HepG2 (cell line): ENCODE results near the gene ACBD3. TPM values are rescaled to one million over a fixed set of nuclear protein-coding genes. Genes with fewer than 3 reads are reported as not detected.
A peak's percentile ranks its signal among the peaks of the same experiment; 100 is the strongest.

Experiments
- BCL3 ChIP-seq: sonication (generic); formaldehyde crosslinking; IDR thresholded peaks from 2 replicates; pipeline ENCODE4 v1.5.1; 2020; ENCODE audit warnings: mild to moderate bottlenecking, missing genetic modification reagents, moderate library complexity
- CREBL2 ChIP-seq: sonication (generic); formaldehyde crosslinking; IDR thresholded peaks from 2 replicates; pipeline ENCODE4 v1.8.1; 2023; ENCODE audit warnings: missing genetic modification reagents, mild to moderate bottlenecking, borderline replicate concordance
- DBP ChIP-seq: sonication (generic); formaldehyde crosslinking; IDR thresholded peaks from 2 replicates; pipeline ENCODE4 v1.4.0; 2020; ENCODE audit warnings: missing genetic modification reagents; ENCODE audit errors: not compliant biosample characterization
- GABPB1 ChIP-seq: IDR thresholded peaks from 2 replicates; pipeline ENCODE4 v1.6.1; 2016; ENCODE audit warnings: mild to moderate bottlenecking, missing genetic modification reagents, moderate library complexity, missing compliant biosample characterization
- NONO ChIP-seq, 2 experiments: fragments of 450-650 bp in 1 of 2; sonication (generic) in 1 of 2; formaldehyde crosslinking in 1 of 2; IDR thresholded peaks in 1 of 2; conservative IDR thresholded peaks in 1 of 2; 2 replicates each; pipeline versions ENCODE4 v1.6.1 to v1.8.0; 2017 to 2022; ENCODE audit warnings: mild to moderate bottlenecking in 1 of 2, missing genetic modification reagents in 1 of 2, moderate library complexity in 1 of 2
- NR2F1 ChIP-seq, 2 experiments: fragments of 450-650 bp in 1 of 2; formaldehyde crosslinking in 1 of 2; IDR thresholded peaks; 2 replicates each; pipeline versions ENCODE4 v1.5.0 to v1.6.1; 2016 to 2020; ENCODE audit warnings: mild to moderate bottlenecking in 1 of 2, missing compliant biosample characterization in 1 of 2, missing genetic modification reagents in 1 of 2, moderate library complexity in 1 of 2
- RFX1 ChIP-seq: fragments of 450-650 bp; IDR thresholded peaks from 2 replicates; pipeline ENCODE4 v1.6.1; 2017
- SMYD3 ChIP-seq: sonication (generic); formaldehyde crosslinking; IDR thresholded peaks from 2 replicates; pipeline ENCODE4 v1.8.1; 2023; ENCODE audit warnings: mild to moderate bottlenecking, missing genetic modification reagents
- ZFY ChIP-seq: sonication (generic); formaldehyde crosslinking; IDR thresholded peaks from 2 replicates; pipeline ENCODE4 v1.4.0; 2020; ENCODE audit warnings: missing genetic modification reagents
- ZNF333 ChIP-seq: sonication (generic); formaldehyde crosslinking; IDR thresholded peaks from 2 replicates; pipeline ENCODE4 v1.4.0; 2020; ENCODE audit warnings: mild to moderate bottlenecking, missing genetic modification reagents, borderline replicate concordance
- ZNF33A ChIP-seq: sonication (generic); formaldehyde crosslinking; IDR thresholded peaks from 2 replicates; pipeline ENCODE4 v1.5.1; 2020; ENCODE audit warnings: missing genetic modification reagents, mild to moderate bottlenecking, moderate library complexity, borderline replicate concordance
- ZNF564 ChIP-seq: sonication (generic); formaldehyde crosslinking; IDR thresholded peaks from 2 replicates; pipeline ENCODE4 v1.8.1; 2023; ENCODE audit warnings: mild to moderate bottlenecking, missing genetic modification reagents
- ZNF574 ChIP-seq: sonication (generic); formaldehyde crosslinking; IDR thresholded peaks from 2 replicates; pipeline ENCODE4 v1.4.0; 2020; ENCODE audit warnings: missing genetic modification reagents
- ZNF577 ChIP-seq: sonication (generic); formaldehyde crosslinking; IDR thresholded peaks from 2 replicates; pipeline ENCODE4 v1.4.0; 2020; ENCODE audit warnings: mild to moderate bottlenecking, low read depth, missing genetic modification reagents, borderline replicate concordance
- ZNF7 ChIP-seq: IDR thresholded peaks from 2 replicates; pipeline ENCODE4 v1.6.1; 2016; ENCODE audit warnings: missing biosample characterization, missing genetic modification reagents
- ZNF788 ChIP-seq: sonication (generic); formaldehyde crosslinking; IDR thresholded peaks from 2 replicates; pipeline ENCODE4 v1.5.0; 2020; ENCODE audit warnings: mild to moderate bottlenecking, missing genetic modification reagents, borderline replicate concordance
- polyA plus RNA-seq, 8 experiments: library from polyadenylated mRNA; depleted of rRNA in 3 of 8; stranded (reverse) in 7 of 8; unstranded in 1 of 8; fragments of >200 nt; fragmentation: Illumina TruSeq in 4 of 8; extraction: Trizol in 4 of 8; gene quantifications; 2 replicates each; pipeline versions ENCODE4 v1.2.1 to v1.2.3, GENCODE V29; 2011 to 2016; ENCODE audit warnings: low read depth in 4 of 8, missing spikeins in 1 of 8, mixed read lengths in 1 of 8; ENCODE audit not compliant: insufficient read depth in 1 of 8
- total RNA-seq, 5 experiments: library from RNA; depleted of rRNA; stranded (reverse); fragments of >200 nt; fragmentation: Illumina TruSeq; extraction: Trizol; gene quantifications; 2 replicates each; pipeline ENCODE4 v1.2.3, GENCODE V29; 2016; ENCODE audit warnings: low read depth in 1 of 5
- TF ChIP-seq, protein P1 (sequence below): sonication (generic); formaldehyde crosslinking; IDR thresholded peaks from 2 replicates; pipeline ENCODE4 v1.4.0; 2020; ENCODE audit warnings: missing genetic modification reagents
- TF ChIP-seq, protein P2 (sequence below): conservative IDR thresholded peaks from 2 replicates; pipeline ENCODE4 v1.6.1; 2018; ENCODE audit warnings: missing genetic modification reagents

The ACBD3 gene
- total and polyA plus RNA-seq, 2 of the 13 experiments (the other 11 are each of a cell fraction or from before 2014, with no cell fraction given), result 24.3 to 39.3 TPM

DNA sequence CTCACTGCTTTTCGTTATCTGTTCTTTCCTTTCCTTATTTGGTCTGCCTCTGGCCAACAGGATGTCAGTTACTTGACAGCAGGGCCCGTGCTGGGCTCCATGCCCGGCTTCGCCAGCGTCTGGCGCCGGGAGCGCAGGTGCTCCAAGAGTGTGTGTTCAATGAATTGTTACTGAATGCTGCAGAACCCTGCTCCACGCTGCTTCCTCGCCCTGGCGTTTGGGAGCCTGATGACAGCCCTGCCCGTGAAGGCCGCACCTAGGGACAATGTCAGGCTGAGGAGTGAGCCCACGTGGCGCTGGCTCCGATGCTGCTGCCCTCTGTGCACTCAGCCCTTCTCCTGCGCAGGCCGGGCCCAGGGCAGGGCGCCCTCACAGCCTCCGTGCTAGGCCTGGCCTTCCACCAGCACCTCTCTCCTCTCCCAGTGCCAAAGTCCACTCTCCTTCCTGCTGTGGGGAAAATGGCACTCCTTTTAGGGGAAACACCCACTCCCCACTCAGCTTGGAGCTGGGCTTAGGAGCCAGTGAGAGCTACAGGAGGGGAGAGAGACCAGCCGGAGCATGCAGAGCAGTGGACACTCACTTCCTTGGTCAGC is 51.4 kb downstream of the ACBD3 start (continued):
- TF ChIP-seq DBP (CRISPR knock-in tag) (no peak), ZNF577 (CRISPR knock-in tag) (no peak), BCL3 (CRISPR knock-in tag) (0 out of 2 replicates have a peak, but pooled peaks have one; percentile 10), GABPB1 (peak; percentile 59), CREBL2 (CRISPR knock-in tag) (no peak), ZNF574 (peak; percentile 53), ZNF564 (CRISPR knock-in tag) (no peak), SMYD3 (no peak), ZNF7 (CRISPR knock-in tag) (no peak), ZNF333 (CRISPR knock-in tag) (0 out of 2 replicates have a peak, but pooled peaks have one; percentile 61), ZNF788 (CRISPR knock-in tag) (peak; percentile 44; the same call in 1 of the 2 replicates), ZNF33A (CRISPR knock-in tag) (no peak), NR2F1 (CRISPR knock-in tag; IDR thresholded peaks at IDR 0.05) (no peak), RFX1 (no peak), ZFY (peak; percentile 88), NONO (IDR thresholded peaks at IDR 0.05) (no peak), NONO (CRISPR knock-in tag; conservative IDR thresholded peaks at IDR 0.05) (peak; percentile 25; the same call in 1 of the 2 replicates)
- TF ChIP-seq, protein P1, sequence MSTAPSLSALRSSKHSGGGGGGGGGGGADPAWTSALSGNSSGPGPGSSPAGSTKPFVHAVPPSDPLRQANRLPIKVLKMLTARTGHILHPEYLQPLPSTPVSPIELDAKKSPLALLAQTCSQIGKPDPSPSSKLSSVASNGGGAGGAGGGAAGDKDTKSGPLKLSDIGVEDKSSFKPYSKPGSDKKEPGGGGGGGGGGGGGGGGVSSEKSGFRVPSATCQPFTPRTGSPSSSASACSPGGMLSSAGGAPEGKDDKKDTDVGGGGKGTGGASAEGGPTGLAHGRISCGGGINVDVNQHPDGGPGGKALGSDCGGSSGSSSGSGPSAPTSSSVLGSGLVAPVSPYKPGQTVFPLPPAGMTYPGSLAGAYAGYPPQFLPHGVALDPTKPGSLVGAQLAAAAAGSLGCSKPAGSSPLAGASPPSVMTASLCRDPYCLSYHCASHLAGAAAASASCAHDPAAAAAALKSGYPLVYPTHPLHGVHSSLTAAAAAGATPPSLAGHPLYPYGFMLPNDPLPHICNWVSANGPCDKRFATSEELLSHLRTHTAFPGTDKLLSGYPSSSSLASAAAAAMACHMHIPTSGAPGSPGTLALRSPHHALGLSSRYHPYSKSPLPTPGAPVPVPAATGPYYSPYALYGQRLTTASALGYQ, result no peak
- TF ChIP-seq, protein P2, sequence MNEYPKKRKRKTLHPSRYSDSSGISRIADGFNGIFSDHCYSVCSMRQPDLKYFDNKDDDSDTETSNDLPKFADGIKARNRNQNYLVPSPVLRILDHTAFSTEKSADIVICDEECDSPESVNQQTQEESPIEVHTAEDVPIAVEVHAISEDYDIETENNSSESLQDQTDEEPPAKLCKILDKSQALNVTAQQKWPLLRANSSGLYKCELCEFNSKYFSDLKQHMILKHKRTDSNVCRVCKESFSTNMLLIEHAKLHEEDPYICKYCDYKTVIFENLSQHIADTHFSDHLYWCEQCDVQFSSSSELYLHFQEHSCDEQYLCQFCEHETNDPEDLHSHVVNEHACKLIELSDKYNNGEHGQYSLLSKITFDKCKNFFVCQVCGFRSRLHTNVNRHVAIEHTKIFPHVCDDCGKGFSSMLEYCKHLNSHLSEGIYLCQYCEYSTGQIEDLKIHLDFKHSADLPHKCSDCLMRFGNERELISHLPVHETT, result no peak
